Smooth muscle cell (in vitro differentiated cells): Measurements from ENCODE around the gene ABCA13. TPM values are rescaled to one million over a fixed set of nuclear protein-coding genes. Genes with fewer than 3 reads are reported as not detected.
A peak's percentile ranks its signal among the peaks of the same experiment; 100 is the strongest.

ENCODE experiments used
- DNase-seq: peaks from one replicate; lab custom pipeline; 2025; ENCODE audit not compliant: unreplicated experiment; lab: John Stamatoyannopoulos, UW
- H2AFZ ChIP-seq: fragments of 200-600 bp; sonication (generic); 2 replicates; pipeline ENCODE4 v1.6.0; 2016; ENCODE audit warnings: antibody characterized with exemption, low read depth, mild to moderate bottlenecking
- H3F3A ChIP-seq: fragments of 200-600 bp; sonication (generic); 2 replicates; pipeline ENCODE4 v1.6.0; 2017; ENCODE audit warnings: antibody characterized with exemption, low read depth
- H3K27ac ChIP-seq: fragments of 200-600 bp; sonication (generic); 2 replicates; pipeline ENCODE4 v1.5.1; 2016; ENCODE audit warnings: low read depth, mild to moderate bottlenecking
- H3K27me3 ChIP-seq: fragments of 200-600 bp; sonication (generic); 2 replicates; pipeline ENCODE4 v1.6.1; 2016; ENCODE audit warnings: low read depth, mild to moderate bottlenecking
- H3K36me3 ChIP-seq: fragments of 200-600 bp; sonication (generic); 2 replicates; pipeline ENCODE4 v1.5.1; 2016; ENCODE audit warnings: low read depth
- H3K4me1 ChIP-seq: fragments of 200-600 bp; sonication (generic); 2 replicates; pipeline ENCODE4 v1.5.1; 2016; ENCODE audit warnings: low read depth
- H3K4me2 ChIP-seq: fragments of 200-600 bp; sonication (generic); 2 replicates; pipeline ENCODE4 v1.6.0; 2016; ENCODE audit warnings: mild to moderate bottlenecking
- H3K4me3 ChIP-seq: fragments of 200-600 bp; sonication (generic); 2 replicates; pipeline ENCODE4 v1.5.1; 2016; ENCODE audit warnings: mild to moderate bottlenecking
- H3K79me2 ChIP-seq: fragments of 200-600 bp; sonication (generic); 2 replicates; pipeline ENCODE4 v1.6.0; 2016; ENCODE audit warnings: low read depth, mild to moderate bottlenecking
- H3K9ac ChIP-seq: fragments of 200-600 bp; sonication (generic); 2 replicates; pipeline ENCODE4 v1.6.0; 2016; ENCODE audit warnings: low read depth
- H3K9me3 ChIP-seq: fragments of 200-600 bp; sonication (generic); replicated peaks from 2 replicates; pipeline ENCODE4 v1.5.1; 2016; ENCODE audit warnings: low read depth
- H4K20me1 ChIP-seq: fragments of 200-600 bp; sonication (generic); 2 replicates; pipeline ENCODE4 v1.6.0; 2016; ENCODE audit warnings: low read depth
- CTCF ChIP-seq: fragments of 200-600 bp; sonication (generic); IDR thresholded peaks from 2 replicates; pipeline ENCODE4 v1.5.1; 2017; ENCODE audit warnings: borderline replicate concordance, mild to moderate bottlenecking, antibody characterized with exemption; ENCODE audit not compliant: insufficient read depth, poor library complexity, severe bottlenecking
- WGBS: methylation state at CpG from one replicate; pipeline ENCODE4 v1.1.7; 2016; ENCODE audit warnings: low lambda C conversion rate; 5-methylcytosine and 5-hydroxymethylcytosine counted together
- polyA plus RNA-seq: library from polyadenylated mRNA; unstranded; fragments of >200 nt; fragmentation: Nextera tagmentation; extraction: Ambion mirVana; gene quantifications from 2 replicates; pipeline ENCODE4 v1.2.1, GENCODE V29; 2016
- total RNA-seq: library from RNA; depleted of rRNA; stranded (reverse); fragments of >200 nt; gene quantifications from 2 replicates; pipeline ENCODE4 v1.2.3, GENCODE V29; 2014

ABCA13 gene
- total and polyA plus RNA-seq, 2 experiments from 2014 or later, result not detected

GRCh38 chr7:48428091-48428684, 256.9 kb downstream of the ABCA13 start:
- no peaks in the 10 kb centered on the region for H4K20me1 ChIP-seq
- no peak overlapping the region for H2AFZ ChIP-seq
- H3K9ac ChIP-seq, result no peak overlapping the region
- DNase-seq, result no peak
- 88% methylated on average over 3 of the region's 3 CpGs for WGBS
- no peak for TF ChIP-seq CTCF
- no peak overlapping the region for H3K4me3 ChIP-seq
- H3K9me3 ChIP-seq, result no peaks in the 10 kb centered on the region
- no peak overlapping the region for H3K27ac ChIP-seq
- H3F3A ChIP-seq, result no peaks in the 10 kb centered on the region
- no peak overlapping the region for H3K4me2 ChIP-seq
- no peaks in the 10 kb centered on the region for H3K79me2 ChIP-seq
- no peaks in the 10 kb centered on the region for H3K27me3 ChIP-seq
- H3K4me1 ChIP-seq, result no peaks in the 10 kb centered on the region
- no peaks in the 10 kb centered on the region for H3K36me3 ChIP-seq

GRCh38 chr7:48429117-48429516, 257.9 kb downstream of the ABCA13 start:
- Histone ChIP-seq H3K79me2 (no peaks in the 10 kb centered on the region), H2AFZ (no peak overlapping the region), H3F3A (no peaks in the 10 kb centered on the region), H3K4me1 (no peaks in the 10 kb centered on the region), H3K9me3 (no peaks in the 10 kb centered on the region), H3K9ac (no peak overlapping the region), H3K27me3 (no peaks in the 10 kb centered on the region), H3K36me3 (no peaks in the 10 kb centered on the region), H3K4me3 (no peak overlapping the region), H3K4me2 (no peak overlapping the region), H3K27ac (no peak overlapping the region), H4K20me1 (no peaks in the 10 kb centered on the region)
- DNase-seq, result no peak
- TF ChIP-seq CTCF, result no peak

- Histone ChIP-seq H3K27ac (peak overlapping the region; percentile 60), H3K27me3 (no peaks in the 10 kb centered on the region), H3K36me3 (no peaks in the 10 kb centered on the region), H3K9ac (peak overlapping the region; percentile 70), H4K20me1 (no peaks in the 10 kb centered on the region), H3F3A (no peaks in the 10 kb centered on the region), H3K4me3 (no peak overlapping the region), H3K4me1 (no peaks in the 10 kb centered on the region), H3K4me2 (peak overlapping the region; percentile 25), H3K9me3 (no peaks in the 10 kb centered on the region), H2AFZ (peak overlapping the region; percentile 13), H3K79me2 (no peaks in the 10 kb centered on the region)
- no peak for DNase-seq
- WGBS, result 0% methylated on average over 1 of the region's 1 CpG
- no peak for TF ChIP-seq CTCF
Measured at GRCh38 chr7:48438206-48438605, 266.9 kb downstream of the ABCA13 start.

- Histone ChIP-seq H3K79me2 (no peaks in the 10 kb centered on the region), H3K9me3 (no peaks in the 10 kb centered on the region), H3F3A (no peaks in the 10 kb centered on the region), H3K27me3 (no peaks in the 10 kb centered on the region), H4K20me1 (no peaks in the 10 kb centered on the region), H3K27ac (no peak overlapping the region), H3K4me1 (no peaks in the 10 kb centered on the region), H3K9ac (no peak overlapping the region), H3K4me3 (no peak overlapping the region), H3K36me3 (no peaks in the 10 kb centered on the region), H2AFZ (no peak overlapping the region), H3K4me2 (no peak overlapping the region)
- no peak for TF ChIP-seq CTCF
- DNase-seq, result no peak
- WGBS, result 94% methylated on average over 8 of the region's 8 CpGs
Measured at GRCh38 chr7:48441848-48442492, 270.7 kb downstream of the ABCA13 start.
